Measurements from ENCODE around the gene MSANTD7. TPM values are rescaled to one million over a fixed set of nuclear protein-coding genes. Genes with fewer than 3 reads are reported as not detected.

The MSANTD7 gene
- total and polyA plus RNA-seq, 9 of the 15 experiments (the other 6 are each of a cell fraction or from before 2014, with no cell fraction given) = 5.2 to 27.3 (median 23.6) TPM

GRCh38 chr10:14837757-14838581 is at the start of gene MSANTD7, which contains the start of the genes CDNF and HSPA14 (continued):
- TF ChIP-seq CSDE1 (IDR thresholded peaks at IDR 0.05) (no peak), TEAD2 (tag; IDR thresholded peaks at IDR 0.05) (no peak), ELF2 (CRISPR knock-in tag; IDR thresholded peaks at IDR 0.05) (no peak), YBX1 (IDR thresholded peaks at IDR 0.05) (no peak), ARID3A (IDR thresholded peaks at IDR 0.05; ENCODE audit: borderline replicate concordance, low read depth, low read length) (no peak), ZNF707 (CRISPR knock-in tag; conservative IDR thresholded peaks at IDR 0.05) (no peak), EGR1 (conservative IDR thresholded peaks at IDR 0.05) (peak; percentile 96), GATAD2A (IDR thresholded peaks at IDR 0.05) (no peak), ZFX (CRISPR knock-in tag; IDR thresholded peaks at IDR 0.05) (peak; percentile 94), ZFP1 (CRISPR knock-in tag; IDR thresholded peaks at IDR 0.05) (no peak), NRF1 (conservative IDR thresholded peaks at IDR 0.05 in 1 of 2, IDR thresholded peaks at IDR 0.05 in 1 of 2) (peak; percentile 99 to 100), TEAD4 (IDR thresholded peaks at IDR 0.05; ENCODE audit: low read length) (no peak), TEAD4 (CRISPR knock-in tag; IDR thresholded peaks at IDR 0.05; ENCODE audit: borderline replicate concordance) (no peak), HEY1 (CRISPR knock-in tag; IDR thresholded peaks at IDR 0.05; ENCODE audit: borderline replicate concordance) (no peak), ZNF143 (CRISPR knock-in tag; IDR thresholded peaks at IDR 0.05) (peak; percentile 68), MLLT1 (IDR thresholded peaks at IDR 0.05) (no peak), E2F3 (CRISPR knock-in tag; IDR thresholded peaks at IDR 0.05) (peak; percentile 88), ZNF79 (CRISPR knock-in tag; IDR thresholded peaks at IDR 0.05; ENCODE audit: low read depth) (no peak), SMARCE1 (IDR thresholded peaks at IDR 0.05) (no peak), TCFL5 (CRISPR knock-in tag; conservative IDR thresholded peaks at IDR 0.05) (no peak), E4F1 (CRISPR knock-in tag; IDR thresholded peaks at IDR 0.05; ENCODE audit: borderline replicate concordance) (no peak), ZNF830 (CRISPR knock-in tag; IDR thresholded peaks at IDR 0.05) (peak; percentile 85; the same call in 1 of the 2 replicates), MYC (IDR thresholded peaks at IDR 0.05; ENCODE audit: low read depth, low read length) (peak; percentile 48), MYC (CRISPR knock-in tag; IDR thresholded peaks at IDR 0.05; ENCODE audit: borderline replicate concordance, low read depth) (no peak)
- TF ChIP-seq, protein P1, sequence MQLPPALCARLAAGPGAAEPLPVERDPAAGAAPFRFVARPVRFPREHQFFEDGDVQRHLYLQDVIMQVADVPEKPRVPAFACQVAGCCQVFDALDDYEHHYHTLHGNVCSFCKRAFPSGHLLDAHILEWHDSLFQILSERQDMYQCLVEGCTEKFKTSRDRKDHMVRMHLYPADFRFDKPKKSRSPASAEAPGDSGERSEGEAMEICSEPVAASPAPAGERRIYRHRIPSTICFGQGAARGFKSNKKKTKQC (CRISPR knock-in tag; IDR thresholded peaks at IDR 0.05) = peak; percentile 80

All from K562 (cell line).